Testis (tissue), 3 donors: Measurements from ENCODE around the gene CHKA. TPM values are rescaled to one million over a fixed set of nuclear protein-coding genes. Genes with fewer than 3 reads are reported as not detected.

ENCODE experiments used
- DNase-seq: peaks from one replicate; pipeline ENCODE4 v3.0.0-alpha.2; 2019
- H3K27ac ChIP-seq, 2 donors: fragments of 200-600 bp; sonication (generic); one replicate each; pipeline ENCODE4 v1.5.1; 2019
- H3K27me3 ChIP-seq: fragments of 200-600 bp; sonication (generic); one replicate; pipeline ENCODE4 v1.5.1; 2019
- H3K36me3 ChIP-seq: fragments of 200-600 bp; sonication (generic); one replicate; pipeline ENCODE4 v1.5.1; 2017; ENCODE audit warnings: low read depth; ENCODE audit errors: missing control alignments
- H3K4me1 ChIP-seq: fragments of 200-600 bp; sonication (generic); one replicate; pipeline ENCODE4 v1.5.1; 2019
- H3K4me3 ChIP-seq, 2 donors: fragments of 200-600 bp; sonication (generic); one replicate each; pipeline ENCODE4 v1.5.1; 2017 to 2019
- H3K9me3 ChIP-seq: fragments of 200-600 bp; sonication (generic); one replicate; pipeline ENCODE4 v1.5.1; 2017
- POLR2A ChIP-seq: fragments of 450-650 bp; IDR thresholded peaks from one replicate; pipeline ENCODE4 v1.6.1; 2017; ENCODE audit warnings: antibody characterized with exemption, mild to moderate bottlenecking, moderate library complexity
- WGBS, 2 donors: methylation state at CpG; one replicate each; pipeline ENCODE4 v1.1.5; 2018; 5-methylcytosine and 5-hydroxymethylcytosine counted together
- intact Hi-C: fragments of 100-400 bp; cut with DNase I; formaldehyde crosslinking; loops from one replicate; pipeline ENCODE4 v1.15.1; 2023; ENCODE audit warnings: low total_unique reads
- polyA plus RNA-seq: library from polyadenylated mRNA; stranded (reverse); fragments of 350-450 nt; fragmentation: Illumina TruSeq; extraction: RNeasy Lipid Tissue Mini Kit (QIAGEN cat#74804); gene quantifications from one replicate; pipeline ENCODE4 v1.2.3, GENCODE V29; 2014; ENCODE audit warnings: low read depth, low replicate concordance; ENCODE audit not compliant: insufficient read depth
- total RNA-seq, 2 donors: library from RNA; depleted of rRNA; stranded (reverse); fragments of >200 nt; gene quantifications; one replicate each; pipeline ENCODE4 v1.2.3, GENCODE V29; 2016
- TF ChIP-seq, protein P1 (sequence below), 3 experiments: fragments of 450-650 bp in 2 of 3; fragments of 200-600 bp in 1 of 3; sonication (generic) in 1 of 3; IDR thresholded peaks; one replicate each; pipeline ENCODE4 v1.5.1; 2016 to 2019; ENCODE audit warnings: antibody characterized with exemption in 3 of 3, mild to moderate bottlenecking in 2 of 3, moderate library complexity in 1 of 3

The CHKA gene
- total and polyA plus RNA-seq, 3 donors from 2014 or later: 145 to 200 (median 180) TPM

DNA sequence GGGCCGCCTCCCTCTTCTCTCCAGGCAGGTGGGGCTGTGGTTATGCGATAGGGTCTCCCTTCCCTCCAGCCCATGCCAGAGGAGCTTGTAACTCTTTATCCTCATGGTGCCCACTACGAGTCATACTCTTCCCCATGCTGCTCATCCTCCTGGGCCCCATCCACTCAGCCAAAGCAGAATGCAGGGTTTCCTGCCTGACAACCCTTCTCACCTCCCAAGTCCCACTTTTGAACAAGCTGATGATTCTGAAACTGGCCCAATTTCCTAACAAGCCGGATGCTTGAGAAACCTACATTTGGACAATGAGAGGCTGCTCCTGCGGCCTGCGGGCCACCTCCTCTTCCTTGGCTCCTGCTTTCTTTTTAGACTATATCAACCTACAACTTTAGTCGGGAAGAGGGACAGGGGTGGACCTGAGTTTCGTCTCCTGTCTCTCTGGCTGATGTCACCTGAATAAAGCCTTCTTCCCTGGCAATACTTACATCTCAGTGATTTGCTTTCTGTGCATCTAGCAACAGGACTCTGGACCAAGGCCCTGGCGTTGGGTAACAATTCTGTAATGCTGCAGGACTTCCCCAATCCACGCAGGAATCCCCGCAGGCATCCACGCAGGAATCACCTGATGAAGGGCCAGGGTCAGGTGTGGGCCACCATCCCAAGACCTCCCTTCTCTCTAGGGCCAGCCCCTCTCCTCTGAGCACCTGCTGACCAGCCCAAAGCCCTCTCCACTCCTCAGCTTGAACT, 92.2 kb downstream of the CHKA start:
- TF ChIP-seq, protein P1, sequence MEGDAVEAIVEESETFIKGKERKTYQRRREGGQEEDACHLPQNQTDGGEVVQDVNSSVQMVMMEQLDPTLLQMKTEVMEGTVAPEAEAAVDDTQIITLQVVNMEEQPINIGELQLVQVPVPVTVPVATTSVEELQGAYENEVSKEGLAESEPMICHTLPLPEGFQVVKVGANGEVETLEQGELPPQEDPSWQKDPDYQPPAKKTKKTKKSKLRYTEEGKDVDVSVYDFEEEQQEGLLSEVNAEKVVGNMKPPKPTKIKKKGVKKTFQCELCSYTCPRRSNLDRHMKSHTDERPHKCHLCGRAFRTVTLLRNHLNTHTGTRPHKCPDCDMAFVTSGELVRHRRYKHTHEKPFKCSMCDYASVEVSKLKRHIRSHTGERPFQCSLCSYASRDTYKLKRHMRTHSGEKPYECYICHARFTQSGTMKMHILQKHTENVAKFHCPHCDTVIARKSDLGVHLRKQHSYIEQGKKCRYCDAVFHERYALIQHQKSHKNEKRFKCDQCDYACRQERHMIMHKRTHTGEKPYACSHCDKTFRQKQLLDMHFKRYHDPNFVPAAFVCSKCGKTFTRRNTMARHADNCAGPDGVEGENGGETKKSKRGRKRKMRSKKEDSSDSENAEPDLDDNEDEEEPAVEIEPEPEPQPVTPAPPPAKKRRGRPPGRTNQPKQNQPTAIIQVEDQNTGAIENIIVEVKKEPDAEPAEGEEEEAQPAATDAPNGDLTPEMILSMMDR (IDR thresholded peaks at IDR 0.05): no peak
- no peak for TF ChIP-seq POLR2A
- H3K27ac ChIP-seq: no peak overlapping the region
- H3K9me3 ChIP-seq: no peaks in the 10 kb centered on the region
- WGBS, 2 donors: 80 to 89% methylated on average over 12 of the region's 12 CpGs
- H3K36me3 ChIP-seq: no peaks in the 10 kb centered on the region
- peaks cover 14% of the 10 kb centered on the region for H3K4me1 ChIP-seq
- intact Hi-C loops: no loop called here
- no peak for DNase-seq
- H3K4me3 ChIP-seq: no peak overlapping the region
- no peaks in the 10 kb centered on the region for H3K27me3 ChIP-seq

DNA sequence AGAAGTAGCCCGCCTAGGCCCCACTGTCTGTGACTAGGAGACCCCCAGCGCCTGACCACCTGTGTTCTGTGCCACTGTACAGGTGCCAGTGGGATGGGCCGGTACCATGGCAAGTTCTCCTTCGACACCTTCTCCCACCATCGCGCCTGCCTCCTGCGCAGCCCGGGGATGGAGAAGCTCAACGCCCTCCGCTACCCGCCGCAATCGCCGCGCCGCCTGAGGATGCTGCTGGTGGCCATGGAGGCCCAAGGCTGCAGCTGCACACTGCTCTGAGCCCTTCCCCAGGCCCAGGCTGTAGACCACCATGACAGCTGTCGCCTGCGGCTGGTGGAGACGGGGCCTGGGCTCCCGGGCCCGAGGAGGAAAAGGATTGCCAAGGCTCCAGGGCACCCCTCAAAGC, 93.5 kb downstream of the CHKA start:
- TF ChIP-seq POLR2A: no peak
- TF ChIP-seq, protein P1 (IDR thresholded peaks at IDR 0.05): no peak
- no peak for DNase-seq
- WGBS, 2 donors: 94% methylated on average over 19 of the region's 21 CpGs
- no peak overlapping the region for H3K27ac ChIP-seq
- no peaks in the 10 kb centered on the region for H3K36me3 ChIP-seq
- intact Hi-C loops: no loop called here
- H3K9me3 ChIP-seq: no peaks in the 10 kb centered on the region
- peaks cover 14% of the 10 kb centered on the region for H3K4me1 ChIP-seq
- no peaks in the 10 kb centered on the region for H3K27me3 ChIP-seq
- H3K4me3 ChIP-seq: no peak overlapping the region

DNA sequence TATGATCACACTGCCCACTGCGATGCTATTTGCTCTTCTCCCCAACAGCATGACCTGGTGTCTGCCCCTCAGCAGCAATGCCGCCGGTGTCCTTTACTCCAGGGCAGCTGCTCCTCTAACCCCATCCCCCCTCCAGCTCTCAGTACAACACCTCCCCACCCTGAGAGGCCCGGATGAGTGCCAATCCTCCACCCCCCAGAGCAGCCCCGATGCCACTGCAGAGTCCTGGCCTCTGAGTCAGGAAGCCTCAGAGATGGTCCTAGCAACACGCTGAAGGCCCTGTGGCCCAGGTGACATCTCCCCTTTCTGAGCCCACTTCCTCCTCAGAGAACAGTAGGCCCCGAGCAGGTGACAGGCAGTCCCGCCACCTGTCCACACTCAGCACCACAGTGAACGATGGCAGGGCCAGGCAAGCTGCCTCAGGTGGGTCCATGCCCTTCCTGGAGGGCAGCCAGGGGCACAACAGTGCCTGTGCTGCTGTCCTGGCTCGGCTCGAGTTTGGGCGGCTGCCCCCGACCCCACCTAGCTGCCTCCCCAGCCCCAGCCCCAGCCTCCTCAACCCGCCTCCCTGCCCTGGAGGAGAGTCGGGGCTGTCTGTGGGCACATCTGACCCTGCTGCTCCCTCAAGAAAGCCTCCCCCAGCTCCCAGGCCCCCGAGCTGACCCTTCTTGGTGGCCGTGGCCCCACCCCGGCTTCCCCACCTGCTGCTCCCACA, 94.6 kb downstream of the CHKA start:
- no peaks in the 10 kb centered on the region for H3K9me3 ChIP-seq
- no peaks in the 10 kb centered on the region for H3K36me3 ChIP-seq
- no peaks in the 10 kb centered on the region for H3K27me3 ChIP-seq
- peaks cover 11% of the 10 kb centered on the region for H3K4me1 ChIP-seq
- TF ChIP-seq, protein P1 (IDR thresholded peaks at IDR 0.05): no peak
- TF ChIP-seq POLR2A: no peak
- no peak for DNase-seq
- H3K27ac ChIP-seq: no peak overlapping the region
- 87 to 89% methylated on average over 15 to 18 of the region's 18 CpGs for WGBS, 2 donors
- no peak overlapping the region for H3K4me3 ChIP-seq
- intact Hi-C loops: no loop called here

DNA sequence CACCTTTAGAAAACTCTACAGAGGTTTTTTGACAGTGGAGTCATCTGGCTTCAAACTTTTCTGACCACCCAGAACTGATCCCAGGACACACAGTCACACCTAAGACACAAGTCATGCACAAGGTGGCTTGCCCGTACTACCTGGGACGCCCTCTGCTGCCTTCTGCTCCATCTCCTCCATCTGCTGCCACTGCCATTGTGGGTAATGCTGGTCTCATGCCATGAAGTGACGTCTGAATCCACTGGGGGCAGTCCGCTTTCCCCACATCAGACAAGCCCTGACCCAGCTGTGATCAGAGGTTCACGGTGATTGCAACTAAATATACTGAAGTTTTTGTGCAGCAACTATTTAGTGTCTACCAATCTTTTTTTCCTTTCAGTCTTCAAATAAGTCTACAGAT, 96.1 kb downstream of the CHKA start:
- WGBS, 2 donors: 87 to 92% methylated on average over 5 of the region's 5 CpGs
- intact Hi-C loops: no loop called here
- Histone ChIP-seq H3K27ac (no peak overlapping the region), H3K4me1 (peaks cover 6% of the 10 kb centered on the region), H3K36me3 (no peaks in the 10 kb centered on the region), H3K4me3 (no peak overlapping the region), H3K9me3 (no peaks in the 10 kb centered on the region), H3K27me3 (no peaks in the 10 kb centered on the region)
- DNase-seq: no peak
- TF ChIP-seq, protein P1 (IDR thresholded peaks at IDR 0.05): no peak
- TF ChIP-seq POLR2A: no peak
